ENCODE data around the gene URM1.

DNA sequence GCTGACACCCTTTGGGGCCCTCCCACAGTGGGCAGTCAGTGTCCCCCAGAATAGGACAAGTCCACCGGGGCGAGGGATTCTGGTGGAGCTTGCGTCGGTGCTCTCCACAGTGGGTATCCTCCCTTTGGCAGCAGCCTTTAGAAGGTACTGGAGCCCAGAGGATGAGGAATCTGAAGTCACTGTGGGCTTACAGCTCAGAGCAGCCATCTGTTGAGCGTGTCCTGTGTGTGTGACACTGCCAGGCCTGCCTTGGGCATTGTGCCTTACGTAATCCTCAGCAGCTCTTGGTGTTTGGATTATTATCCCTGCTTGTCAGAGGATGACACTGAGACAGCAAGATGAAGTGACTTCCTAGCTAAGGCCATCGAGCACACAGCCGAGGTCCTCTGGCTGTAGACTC, 12.6 kb downstream of the URM1 start:
- no peak for TF ChIP-seq POLR2A (IDR thresholded peaks at IDR 0.05)
- TF ChIP-seq, protein P1, sequence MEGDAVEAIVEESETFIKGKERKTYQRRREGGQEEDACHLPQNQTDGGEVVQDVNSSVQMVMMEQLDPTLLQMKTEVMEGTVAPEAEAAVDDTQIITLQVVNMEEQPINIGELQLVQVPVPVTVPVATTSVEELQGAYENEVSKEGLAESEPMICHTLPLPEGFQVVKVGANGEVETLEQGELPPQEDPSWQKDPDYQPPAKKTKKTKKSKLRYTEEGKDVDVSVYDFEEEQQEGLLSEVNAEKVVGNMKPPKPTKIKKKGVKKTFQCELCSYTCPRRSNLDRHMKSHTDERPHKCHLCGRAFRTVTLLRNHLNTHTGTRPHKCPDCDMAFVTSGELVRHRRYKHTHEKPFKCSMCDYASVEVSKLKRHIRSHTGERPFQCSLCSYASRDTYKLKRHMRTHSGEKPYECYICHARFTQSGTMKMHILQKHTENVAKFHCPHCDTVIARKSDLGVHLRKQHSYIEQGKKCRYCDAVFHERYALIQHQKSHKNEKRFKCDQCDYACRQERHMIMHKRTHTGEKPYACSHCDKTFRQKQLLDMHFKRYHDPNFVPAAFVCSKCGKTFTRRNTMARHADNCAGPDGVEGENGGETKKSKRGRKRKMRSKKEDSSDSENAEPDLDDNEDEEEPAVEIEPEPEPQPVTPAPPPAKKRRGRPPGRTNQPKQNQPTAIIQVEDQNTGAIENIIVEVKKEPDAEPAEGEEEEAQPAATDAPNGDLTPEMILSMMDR (IDR thresholded peaks at IDR 0.05) = no peak
